GM12891 (cell line): Measurements from ENCODE around the gene C5orf15.

Experiments used
- DNase-seq: peaks from one replicate; pipeline ENCODE4 v3.0.0; 2011; ENCODE audit warnings: low spot score; ENCODE audit not compliant: insufficient read length
- FAIRE-seq: peaks from 2 replicates; lab custom pipeline; 2011; peaks lifted over from hg19 to GRCh38; lab: Jason Lieb, UNC
- PAX5 ChIP-seq: IDR thresholded peaks from 2 replicates; pipeline ENCODE4 v1.6.1; 2011; ENCODE audit warnings: low read length, moderate library complexity, mild to moderate bottlenecking; ENCODE audit not compliant: insufficient read depth, severe bottlenecking
- POLR2A ChIP-seq: IDR thresholded peaks from 2 replicates; pipeline ENCODE4 v1.6.1; 2011; ENCODE audit warnings: low read depth, low read length, control low read depth
- POLR2AphosphoS5 ChIP-seq: IDR thresholded peaks from 2 replicates; pipeline ENCODE4 v1.6.1; 2011; ENCODE audit warnings: low read depth, low read length, control low read depth
- POU2F2 ChIP-seq: IDR thresholded peaks from 2 replicates; pipeline ENCODE4 v1.6.1; 2011; ENCODE audit warnings: low read depth, mild to moderate bottlenecking, control low read depth, low read length, moderate library complexity
- SPI1 ChIP-seq: IDR thresholded peaks from 2 replicates; pipeline ENCODE4 v1.6.1; 2011; ENCODE audit warnings: low read depth, low read length, control low read depth
- TAF1 ChIP-seq: IDR thresholded peaks from 2 replicates; pipeline ENCODE4 v1.6.1; 2011; ENCODE audit warnings: low read depth, low read length, control low read depth

The C5orf15 gene

GRCh38 chr5:133993185-133993936 lies 24.9 kb upstream of the C5orf15 start:
- DNase-seq, result no peak
- TF ChIP-seq TAF1 (no peak), POU2F2 (no peak), PAX5 (no peak), POLR2AphosphoS5 (no peak), POLR2A (no peak), SPI1 (no peak)
- no peak for FAIRE-seq

GRCh38 chr5:133992429-133993155 lies 24.2 kb upstream of the C5orf15 start:
- FAIRE-seq (no peak), DNase-seq (no peak)
- no peak for TF ChIP-seq TAF1
- TF ChIP-seq POU2F2, result no peak
- no peak for TF ChIP-seq PAX5

- TF ChIP-seq PAX5, result no peak
- no peak for TF ChIP-seq SPI1
- TF ChIP-seq TAF1, result no peak
- no peak for TF ChIP-seq POLR2AphosphoS5
- no peak for TF ChIP-seq POU2F2
- no peak for TF ChIP-seq POLR2A
- no peak for DNase-seq
- FAIRE-seq, result no peak
Observed at GRCh38 chr5:133991171-133991910, 22.9 kb upstream of the C5orf15 start.

DNA sequence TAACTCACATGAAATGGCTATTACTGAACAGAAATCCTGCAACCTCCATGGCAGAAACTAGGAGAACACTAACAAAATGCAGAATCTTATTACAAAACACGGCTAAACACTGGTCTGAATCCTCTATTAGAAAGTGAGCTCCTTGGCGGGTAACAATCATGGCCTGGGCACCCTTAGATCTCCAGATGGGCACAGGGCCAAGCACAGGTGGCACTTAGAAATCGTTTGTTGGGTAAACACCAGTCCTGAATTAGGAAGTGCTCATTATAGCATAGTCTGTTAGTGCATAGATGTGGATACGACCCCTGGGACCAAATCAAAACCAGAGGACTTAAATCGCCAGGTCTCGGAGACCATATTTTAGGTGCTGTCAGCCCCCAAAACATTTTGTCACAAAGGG lies 22.0 kb upstream of the C5orf15 start:
- FAIRE-seq, result no peak
- DNase-seq, result no peak
- TF ChIP-seq SPI1, result no peak
- TF ChIP-seq PAX5, result no peak
- no peak for TF ChIP-seq TAF1
- no peak for TF ChIP-seq POLR2A
- TF ChIP-seq POU2F2, result no peak
- no peak for TF ChIP-seq POLR2AphosphoS5

GRCh38 chr5:133985540-133986180 lies 17.2 kb upstream of the C5orf15 start:
- TF ChIP-seq POLR2AphosphoS5, result no peak
- TF ChIP-seq POLR2A, result no peak
- TF ChIP-seq POU2F2, result no peak
- TF ChIP-seq TAF1, result no peak
- no peak for TF ChIP-seq PAX5
- TF ChIP-seq SPI1, result no peak
- FAIRE-seq (no peak), DNase-seq (no peak)

GRCh38 chr5:133983674-133984073 lies 15.2 kb upstream of the C5orf15 start:
- DNase-seq (no peak), FAIRE-seq (no peak)
- TF ChIP-seq POLR2AphosphoS5 (0 out of 2 replicates have a peak, but pooled peaks have one; percentile 28), POLR2A (no peak)

- TF ChIP-seq POU2F2, result no peak
- no peak for TF ChIP-seq POLR2A
- TF ChIP-seq SPI1, result no peak
- no peak for TF ChIP-seq POLR2AphosphoS5
- TF ChIP-seq TAF1, result no peak
- no peak for TF ChIP-seq PAX5
- DNase-seq, result no peak
- FAIRE-seq, result no peak
Observed at GRCh38 chr5:133981714-133982113, 13.3 kb upstream of the C5orf15 start.

DNA sequence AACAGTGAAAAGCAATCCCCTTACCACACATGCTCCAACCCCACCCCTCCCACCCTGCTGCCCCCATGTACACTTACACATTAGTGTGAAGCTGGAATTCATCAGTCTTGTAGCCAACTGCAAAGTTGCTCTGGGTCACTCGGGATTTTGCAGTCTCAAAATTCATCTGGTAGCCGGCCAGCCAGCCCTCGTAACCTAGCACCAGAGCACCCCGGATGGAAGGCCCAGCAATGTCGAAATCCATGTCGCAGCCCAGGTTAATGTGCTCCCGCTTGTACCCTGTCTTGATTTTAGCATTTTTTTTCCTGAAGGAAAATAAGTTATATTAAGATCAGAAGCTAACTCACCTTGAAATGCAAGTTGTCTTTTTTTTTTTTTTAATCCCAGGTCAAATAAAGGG lies 12.2 kb upstream of the C5orf15 start:
- DNase-seq (no peak), FAIRE-seq (no peak)
- TF ChIP-seq POU2F2 (no peak), POLR2AphosphoS5 (no peak), SPI1 (no peak), TAF1 (no peak), POLR2A (no peak), PAX5 (no peak)

DNA sequence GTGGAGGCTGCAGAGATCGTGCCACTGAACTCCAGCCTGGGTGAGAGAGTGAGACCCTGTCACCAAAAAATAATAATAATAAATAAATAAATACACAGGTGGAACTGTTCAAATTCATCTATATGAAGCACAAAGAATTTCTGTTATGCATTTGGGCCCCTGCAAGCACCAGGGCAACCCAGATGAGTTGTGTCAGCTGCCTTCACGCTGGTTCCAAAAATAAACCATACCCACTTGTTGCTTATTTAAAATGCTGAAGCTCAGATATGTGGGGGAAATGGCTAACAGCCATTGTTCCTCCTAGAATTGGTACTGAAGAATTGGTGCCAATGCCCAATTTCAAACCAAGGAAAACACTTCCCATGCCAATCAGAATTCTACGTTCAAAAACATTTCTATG lies 10.5 kb upstream of the C5orf15 start:
- FAIRE-seq (no peak), DNase-seq (no peak)
- TF ChIP-seq SPI1 (no peak), POLR2AphosphoS5 (no peak), TAF1 (no peak), PAX5 (no peak), POU2F2 (no peak), POLR2A (no peak)
